HG02840 (cell line): ENCODE results near the gene RTP3.
"Not testable (repeated sequence)": the region's sequence is repeated elsewhere in the genome, so short reads cannot be mapped to it uniquely, and the experiment has no call there.

ENCODE experiments used
- ATAC-seq: cut with Tn5 transposase; IDR thresholded peaks from one replicate; pipeline ENCODE4 v1.9.1; 2021; ENCODE audit warnings: mild to moderate bottlenecking, moderate library complexity, moderate number of reproducible peaks; ENCODE audit not compliant: unreplicated experiment, low FRiP score

The RTP3 gene

GRCh38 chr3:46489875-46490274 lies 7.9 kb upstream of the RTP3 start:
- ATAC-seq, result no peak

GRCh38 chr3:46490338-46491084 lies 7.3 kb upstream of the RTP3 start:
- ATAC-seq, result no peak

GRCh38 chr3:46491089-46492070 lies 6.4 kb upstream of the RTP3 start:
- ATAC-seq, result no peak

DNA sequence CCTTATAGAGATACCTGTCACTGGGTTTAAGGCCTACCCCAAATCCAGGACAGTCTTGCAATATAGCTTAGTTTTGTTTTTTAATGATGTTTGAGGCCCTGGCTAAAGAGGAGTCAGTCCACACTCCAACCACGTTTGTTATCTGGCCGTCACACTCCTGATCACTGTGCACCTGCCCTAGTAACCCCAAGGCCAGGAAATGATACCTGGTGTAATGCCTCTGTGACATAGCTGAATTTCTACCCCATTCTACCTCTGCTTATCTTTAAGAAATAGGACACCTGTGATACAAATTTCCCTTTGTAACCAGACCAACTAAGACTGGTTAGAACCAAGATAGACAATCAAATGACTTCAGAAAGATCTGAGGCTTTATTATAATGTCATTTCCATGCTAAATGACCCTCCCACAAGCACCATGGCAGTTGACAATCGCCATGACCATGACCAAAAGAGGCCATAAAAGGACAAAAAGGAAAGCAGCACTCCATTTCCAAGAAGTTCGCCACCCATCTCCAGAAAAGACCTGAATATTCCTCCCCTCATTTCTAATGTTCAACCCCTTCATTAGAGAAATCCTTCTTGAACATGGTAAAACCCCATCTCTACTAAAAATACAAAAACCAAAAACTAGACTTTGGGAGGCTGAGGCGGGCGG lies 4.8 kb upstream of the RTP3 start:
- ATAC-seq, result no peak

DNA sequence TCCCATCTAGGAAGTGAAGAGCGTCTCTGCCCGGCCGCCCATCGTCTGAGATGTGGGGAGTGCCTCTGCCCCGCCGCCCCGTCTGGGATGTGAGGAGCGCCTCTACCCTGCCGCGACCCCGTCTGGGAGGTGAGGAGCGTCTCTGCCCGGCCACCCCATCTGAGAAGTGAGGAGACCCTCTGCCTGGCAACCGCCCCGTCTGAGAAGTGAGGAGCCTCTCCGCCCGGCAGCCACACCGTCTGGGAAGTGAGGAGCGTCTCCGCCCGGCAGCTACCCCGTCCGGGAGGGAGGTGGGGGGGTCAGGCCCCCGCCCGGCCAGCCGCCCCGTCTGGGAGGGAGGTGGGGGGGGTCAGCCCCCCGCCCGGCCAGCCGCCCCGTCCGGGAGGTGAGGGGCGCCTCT lies 3.3 kb upstream of the RTP3 start:
- not testable (repeated sequence) for ATAC-seq

- no peak for ATAC-seq
These were observed 1.8 kb upstream of the RTP3 start for GRCh38 chr3:46495901-46496456.

GRCh38 chr3:46496746-46497555 lies 825 bp upstream of the RTP3 start:
- no peak for ATAC-seq

DNA sequence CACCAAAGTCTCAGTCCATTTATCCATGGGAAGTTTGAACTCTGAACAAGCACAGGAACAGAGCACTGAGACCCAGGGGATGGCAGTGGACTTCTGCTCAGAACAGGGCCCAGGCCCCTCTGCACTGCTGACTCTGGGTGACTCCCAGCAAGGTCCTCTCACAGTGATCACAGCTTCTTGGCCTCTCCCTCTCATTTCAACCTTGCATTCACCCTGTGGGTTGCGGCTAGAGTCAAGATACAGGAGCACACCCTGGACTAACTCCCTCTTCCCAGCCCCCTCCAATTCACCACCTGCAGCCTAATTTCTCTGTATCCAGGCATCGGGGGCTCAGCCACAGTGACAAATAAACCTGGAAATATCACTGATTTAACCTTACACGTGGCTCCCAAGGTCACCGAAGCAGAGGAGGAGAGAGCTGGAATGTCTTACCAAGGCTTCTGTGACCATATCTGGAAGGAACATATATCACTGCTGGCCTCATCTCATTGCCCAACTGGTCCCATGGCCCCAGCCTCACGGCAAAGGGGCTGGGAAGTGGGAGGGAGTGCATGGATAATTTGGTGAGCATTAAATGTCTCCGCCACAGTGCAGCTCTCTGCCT lies 1.2 kb downstream of the RTP3 start:
- ATAC-seq, result no peak

DNA sequence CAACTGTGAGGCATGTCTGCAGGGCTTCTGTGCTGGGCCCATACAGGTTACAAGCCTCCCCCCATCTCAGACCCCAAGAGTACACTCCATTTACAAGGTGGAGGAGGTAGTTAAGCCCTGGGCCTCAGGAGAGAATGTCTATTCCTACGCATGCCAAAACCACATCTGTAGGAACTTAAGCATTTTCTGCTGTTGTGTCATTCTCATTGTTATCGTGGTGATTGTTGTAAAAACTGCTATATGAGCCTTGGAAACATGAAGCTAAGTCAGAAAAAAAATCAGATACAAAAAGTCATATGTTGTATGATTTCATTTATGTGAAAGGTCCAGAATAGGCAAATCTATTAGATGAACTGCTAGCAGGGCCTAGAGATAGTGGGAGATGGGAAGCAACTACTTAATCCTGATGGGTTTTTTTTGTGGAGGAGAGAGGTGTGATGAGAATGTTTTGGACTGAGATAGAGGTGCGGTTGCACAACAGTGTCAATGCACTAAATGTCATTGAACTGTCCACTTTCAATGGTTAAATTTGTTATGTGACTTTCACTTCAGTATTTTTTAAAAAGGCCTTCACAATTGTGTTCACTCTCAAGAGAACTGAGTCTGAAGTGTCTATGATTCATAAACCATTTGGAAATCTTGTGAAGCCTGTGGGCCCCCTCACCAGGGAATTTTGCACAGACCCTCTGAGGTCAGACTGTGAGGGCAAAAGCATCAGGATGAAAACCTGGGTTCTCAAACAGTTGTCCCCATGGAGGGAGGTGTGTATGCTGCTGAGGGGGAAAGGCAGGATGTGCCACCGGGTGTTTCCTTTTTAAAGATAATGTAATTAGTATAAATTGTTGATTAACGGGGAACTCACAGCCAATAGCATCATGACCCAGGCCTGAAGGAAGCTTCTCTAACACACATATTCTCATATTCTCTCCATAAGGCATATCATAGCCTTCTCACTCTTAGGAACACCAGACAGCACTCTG lies 3.2 kb downstream of the RTP3 start:
- ATAC-seq, result no peak

DNA sequence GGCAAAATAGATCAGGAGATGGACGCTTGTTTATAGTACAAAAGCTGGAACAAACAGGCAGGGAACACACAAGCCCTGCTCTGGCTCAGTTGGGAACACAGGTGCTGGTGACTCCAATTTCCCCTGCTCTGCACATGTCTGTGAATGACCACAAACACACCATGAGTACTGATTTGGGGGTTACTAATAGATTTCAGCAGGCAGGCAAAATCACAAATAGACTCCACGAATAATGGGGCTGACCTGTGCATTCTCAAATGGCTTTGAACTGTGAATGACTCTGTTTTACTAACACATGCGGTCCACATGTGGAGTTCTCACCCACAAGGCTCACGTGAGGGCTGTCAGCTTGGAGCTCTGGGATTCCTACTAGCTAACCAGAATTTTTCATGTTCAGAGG lies 3.9 kb downstream of the RTP3 start:
- no peak for ATAC-seq

GRCh38 chr3:46503200-46503874 lies 5.6 kb downstream of the RTP3 start:
- no peak for ATAC-seq

- ATAC-seq, result no peak
These were observed 7.0 kb downstream of the RTP3 start for GRCh38 chr3:46504789-46505188.

DNA sequence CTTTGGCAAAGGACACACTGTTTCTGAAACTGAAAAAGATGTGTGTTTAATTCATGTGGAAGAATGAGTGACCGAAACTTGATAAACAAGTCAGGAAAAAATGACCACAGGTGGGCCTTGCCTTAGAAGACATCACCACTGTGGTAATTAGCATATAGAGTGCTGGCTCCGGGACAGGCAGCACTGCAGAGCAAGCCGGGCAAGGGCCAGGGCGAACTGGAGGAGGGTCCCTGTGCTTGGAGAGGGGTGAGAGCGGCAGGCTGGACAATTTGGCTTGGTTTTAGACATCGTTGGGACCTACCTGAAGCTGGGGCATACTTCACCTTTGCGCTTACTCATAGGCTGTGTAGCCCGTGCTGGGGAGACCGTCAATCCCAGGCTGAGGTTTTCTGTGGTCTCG lies 8.2 kb downstream of the RTP3 start:
- no peak for ATAC-seq

- ATAC-seq, result no peak
These were observed 8.8 kb downstream of the RTP3 start for GRCh38 chr3:46506526-46506925.

GRCh38 chr3:46508850-46509591 lies 11.2 kb downstream of the RTP3 start:
- no peak for ATAC-seq

DNA sequence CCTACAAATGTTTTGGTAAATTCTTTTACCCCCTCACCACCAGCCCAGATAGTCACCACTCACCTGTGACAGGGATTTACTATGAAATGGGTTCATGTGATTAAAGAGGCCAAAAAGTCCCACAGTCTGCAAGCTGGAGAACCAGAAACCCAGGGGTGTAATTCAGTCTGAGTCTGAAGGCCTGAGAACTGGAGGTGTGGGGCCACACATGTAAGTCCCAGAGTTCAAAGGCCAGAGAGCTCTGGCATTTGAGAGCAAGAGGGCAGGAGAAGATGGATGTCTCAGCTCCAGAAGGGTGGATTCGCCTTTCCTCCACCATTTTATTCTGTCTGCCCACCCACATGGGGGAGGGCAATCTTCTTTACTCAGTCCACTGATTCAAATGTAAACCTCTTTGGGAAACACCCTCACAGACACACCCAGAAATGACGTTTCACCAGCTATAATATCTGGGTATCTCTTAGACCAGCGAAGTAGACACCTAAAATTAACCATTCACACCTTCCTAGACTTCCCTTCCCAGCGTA lies 11.9 kb downstream of the RTP3 start:
- ATAC-seq, result no peak

GRCh38 chr3:46512191-46512749 lies 14.5 kb downstream of the RTP3 start:
- ATAC-seq, result no peak
